Skeletal muscle tissue (tissue), 4 donors: ENCODE data around the gene AP2B1. TPM values are rescaled to one million over a fixed set of nuclear protein-coding genes. Genes with fewer than 3 reads are reported as not detected.
A peak's percentile ranks its signal among the peaks of the same experiment; 100 is the strongest.

ENCODE experiments used
- H3K27ac ChIP-seq: one replicate; pipeline ENCODE4 v1.7.0; 2013; ENCODE audit warnings: mild to moderate bottlenecking, low read depth, low read length, inconsistent platforms
- H3K27me3 ChIP-seq, 3 donors: one replicate each; pipeline ENCODE4 v1.7.0; 2013; ENCODE audit warnings: low read length in 3 of 3; ENCODE audit not compliant: control insufficient read depth in 3 of 3, insufficient read depth in 3 of 3
- H3K36me3 ChIP-seq, 3 donors: one replicate each; pipeline ENCODE4 v1.7.0; 2013; ENCODE audit warnings: low read length in 3 of 3; ENCODE audit not compliant: control insufficient read depth in 3 of 3, insufficient read depth in 3 of 3
- H3K4me1 ChIP-seq, 3 donors: one replicate each; pipeline ENCODE4 v1.7.0; 2013; ENCODE audit warnings: low read length in 3 of 3, mild to moderate bottlenecking in 3 of 3; ENCODE audit not compliant: control insufficient read depth in 3 of 3, insufficient read depth in 3 of 3
- H3K4me3 ChIP-seq, 3 donors: one replicate each; pipeline ENCODE4 v1.7.0; 2013; ENCODE audit warnings: low read length in 3 of 3
- H3K9ac ChIP-seq, 3 donors: one replicate each; pipeline ENCODE4 v1.7.0; 2013; ENCODE audit warnings: low read length in 3 of 3, mild to moderate bottlenecking in 3 of 3, moderate library complexity in 2 of 3, low read depth in 1 of 3
- H3K9me3 ChIP-seq, 3 donors: one replicate each; pipeline ENCODE4 v1.7.0; 2013; ENCODE audit warnings: low read length in 3 of 3; ENCODE audit not compliant: control insufficient read depth in 3 of 3
- total RNA-seq: library from RNA; depleted of rRNA; stranded (reverse); fragments of >200 nt; gene quantifications from one replicate; pipeline ENCODE4 v1.2.3, GENCODE V29; 2014
- donor health status: Osteomylitis.

AP2B1 gene
- total RNA-seq, 1 donor from 2014 or later, result 45.4 TPM

GRCh38 chr17:35730400-35731005 lies 143.4 kb downstream of the AP2B1 start:
- H3K9ac ChIP-seq, result no peak overlapping the region
- H3K27ac ChIP-seq, result no peak overlapping the region
- no peaks in the 10 kb centered on the region for H3K9me3 ChIP-seq
- peaks cover 0 to 8% (median 6%) of the 10 kb centered on the region in 3 donors for H3K36me3 ChIP-seq
- H3K4me1 ChIP-seq, result peaks cover 12 to 25% (median 24%) of the 10 kb centered on the region in 3 donors
- no peaks in the 10 kb centered on the region for H3K27me3 ChIP-seq
- H3K4me3 ChIP-seq, result peak overlapping the region in 1 of 3 donors; percentile 72

- Histone ChIP-seq H3K27me3 (no peaks in the 10 kb centered on the region), H3K27ac (no peak within 1 kb of the TSS), H3K36me3 (peaks cover 0 to 2% (median 2%) of the 10 kb centered on the region in 3 donors), H3K9me3 (no peaks in the 10 kb centered on the region), H3K9ac (peak within 1 kb of the TSS; percentile 74 to 83 (median 76)), H3K4me1 (peaks cover 12 to 21% (median 19%) of the 10 kb centered on the region in 3 donors), H3K4me3 (peak within 1 kb of the TSS; percentile 72 to 76 (median 73))
Measured at GRCh38 chr17:35731239-35731916, 144.3 kb downstream of the AP2B1 start, which contains the start of gene RASL10B. Gene RASL10B, plus strand, starts transcription at chr17:35731639. Its CDS starts 3,546 bp downstream, at chr17:35735185.

DNA sequence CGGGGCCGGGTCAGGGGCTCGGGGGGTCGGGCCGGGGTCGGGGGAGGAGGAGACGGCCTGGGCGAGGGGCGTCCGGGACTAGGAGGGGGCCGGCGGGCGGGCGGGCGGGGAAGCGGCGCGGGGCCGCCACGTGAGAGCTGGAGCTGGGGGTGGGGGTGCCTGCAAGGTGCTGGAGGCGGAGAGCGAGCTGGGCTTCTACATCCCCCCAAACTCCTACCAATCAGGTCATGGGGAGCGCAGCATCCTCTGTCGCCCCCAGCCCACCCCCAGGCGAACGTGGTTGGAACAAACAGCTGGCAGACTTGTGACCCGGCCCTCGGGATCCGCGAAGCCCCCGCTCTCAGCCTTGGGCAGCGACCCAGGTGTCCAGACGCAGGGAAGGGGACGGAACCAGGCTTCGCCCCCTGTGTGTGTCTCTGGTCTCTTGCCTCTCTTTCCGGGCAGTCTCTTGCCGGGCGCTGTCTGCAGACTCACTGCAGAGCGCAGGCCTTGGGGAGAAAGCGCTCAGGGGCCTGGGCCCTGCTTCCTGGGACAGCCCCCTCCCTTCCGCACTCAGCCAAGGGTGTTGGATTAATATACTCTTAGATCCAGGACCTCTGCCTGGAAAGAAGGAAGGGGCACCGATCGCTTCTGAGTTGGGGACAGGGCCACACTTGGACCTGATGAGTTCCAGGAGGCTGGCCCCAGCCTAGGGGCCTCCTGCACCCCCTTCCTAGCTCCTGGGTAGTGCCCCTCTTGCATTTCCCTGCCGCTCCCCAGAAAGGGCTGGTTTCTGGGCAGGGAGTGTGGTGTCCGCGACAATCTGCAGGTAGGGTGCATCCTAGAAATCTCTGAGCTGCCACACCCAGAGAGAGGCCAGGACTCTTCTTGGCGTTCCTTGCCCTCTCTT lies 145.0 kb downstream of the AP2B1 start:
- Histone ChIP-seq H3K27ac (no peak overlapping the region), H3K4me3 (peak overlapping the region; percentile 66 to 76 (median 72)), H3K9me3 (no peaks in the 10 kb centered on the region), H3K36me3 (peaks cover 0 to 2% (median 0%) of the 10 kb centered on the region in 3 donors), H3K9ac (peak overlapping the region; percentile 62 to 72 (median 68)), H3K27me3 (no peaks in the 10 kb centered on the region), H3K4me1 (peaks cover 11 to 17% (median 12%) of the 10 kb centered on the region in 3 donors)

DNA sequence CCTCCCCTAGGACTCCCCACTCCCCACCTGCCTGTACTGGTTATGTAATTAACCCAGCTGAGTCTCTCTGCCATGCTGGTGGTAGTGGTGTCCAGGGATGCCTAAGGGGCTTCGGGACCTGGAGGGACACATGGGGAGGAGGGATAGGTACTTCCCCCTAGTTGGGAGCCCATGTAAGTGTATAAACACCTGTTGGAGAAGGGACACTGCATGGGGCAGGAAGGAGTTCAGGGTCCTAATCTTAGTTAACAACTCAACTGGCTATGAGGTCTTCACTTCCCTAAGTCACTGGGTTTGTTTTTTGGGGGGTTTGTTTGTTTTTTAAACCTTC lies 145.6 kb downstream of the AP2B1 start:
- peaks cover 10 to 17% (median 12%) of the 10 kb centered on the region in 3 donors for H3K4me1 ChIP-seq
- no peaks in the 10 kb centered on the region for H3K9me3 ChIP-seq
- peak overlapping the region in 1 of 3 donors; percentile 72 for H3K9ac ChIP-seq
- no peaks in the 10 kb centered on the region for H3K27me3 ChIP-seq
- H3K27ac ChIP-seq, result no peak overlapping the region
- H3K4me3 ChIP-seq, result peak overlapping the region in 2 of 3 donors; percentile 66 to 68
- peaks cover 0 to 2% (median 0%) of the 10 kb centered on the region in 3 donors for H3K36me3 ChIP-seq

- H3K4me1 ChIP-seq, result peaks cover 10 to 17% (median 12%) of the 10 kb centered on the region in 3 donors
- no peak overlapping the region for H3K9ac ChIP-seq
- no peaks in the 10 kb centered on the region for H3K27me3 ChIP-seq
- peaks cover 0 to 2% (median 0%) of the 10 kb centered on the region in 3 donors for H3K36me3 ChIP-seq
- H3K4me3 ChIP-seq, result no peak overlapping the region
- H3K27ac ChIP-seq, result no peak overlapping the region
- no peaks in the 10 kb centered on the region for H3K9me3 ChIP-seq
Measured at GRCh38 chr17:35733366-35733765, 146.2 kb downstream of the AP2B1 start.

GRCh38 chr17:35734396-35734795 lies 147.3 kb downstream of the AP2B1 start:
- Histone ChIP-seq H3K4me3 (no peak overlapping the region), H3K27me3 (no peaks in the 10 kb centered on the region), H3K9ac (no peak overlapping the region), H3K9me3 (no peaks in the 10 kb centered on the region), H3K27ac (no peak overlapping the region), H3K36me3 (no peaks in the 10 kb centered on the region), H3K4me1 (peaks cover 10 to 17% (median 12%) of the 10 kb centered on the region in 3 donors)

DNA sequence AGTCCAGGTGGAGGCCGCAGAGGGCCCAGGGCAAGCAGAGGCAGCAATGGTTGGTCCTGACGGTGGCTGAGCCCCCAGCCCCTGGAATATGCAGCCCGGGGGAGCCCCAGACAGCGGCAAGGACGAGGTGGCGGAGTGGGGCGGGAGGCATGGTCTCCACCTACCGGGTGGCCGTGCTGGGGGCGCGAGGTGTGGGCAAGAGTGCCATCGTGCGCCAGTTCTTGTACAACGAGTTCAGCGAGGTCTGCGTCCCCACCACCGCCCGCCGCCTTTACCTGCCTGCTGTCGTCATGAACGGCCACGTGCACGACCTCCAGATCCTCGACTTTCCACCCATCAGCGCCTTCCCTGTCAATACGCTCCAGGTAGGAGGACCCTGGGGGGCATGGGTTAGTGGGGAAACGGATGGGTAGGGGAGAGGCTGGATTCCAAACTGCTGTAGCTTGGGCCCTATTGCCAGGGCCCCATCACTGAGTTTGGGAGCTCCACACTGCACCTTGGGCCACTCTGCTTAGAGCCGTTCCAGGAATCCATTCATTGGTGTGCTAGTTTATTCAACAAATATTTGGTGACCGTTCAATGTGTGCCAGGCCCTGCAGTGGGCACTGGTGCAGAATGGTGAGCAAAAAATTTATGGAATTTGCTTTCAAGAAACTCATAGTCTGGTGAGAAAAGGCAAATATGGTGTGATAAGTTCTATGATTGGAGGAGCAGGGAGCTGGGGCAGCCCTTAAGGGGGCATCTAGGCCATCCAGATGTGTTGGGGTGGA lies 148.1 kb downstream of the AP2B1 start:
- no peak overlapping the region for H3K9ac ChIP-seq
- H3K4me3 ChIP-seq, result no peak overlapping the region
- no peak overlapping the region for H3K27ac ChIP-seq
- H3K9me3 ChIP-seq, result no peaks in the 10 kb centered on the region
- peaks cover 10 to 17% (median 12%) of the 10 kb centered on the region in 3 donors for H3K4me1 ChIP-seq
- H3K36me3 ChIP-seq, result no peaks in the 10 kb centered on the region
- peaks cover 2 to 4% (median 3%) of the 10 kb centered on the region in 3 donors for H3K27me3 ChIP-seq

GRCh38 chr17:35736236-35736635 lies 149.1 kb downstream of the AP2B1 start:
- Histone ChIP-seq H3K9ac (no peak overlapping the region), H3K36me3 (no peaks in the 10 kb centered on the region), H3K4me1 (peaks cover 6 to 12% (median 9%) of the 10 kb centered on the region in 3 donors), H3K27me3 (peaks cover 9 to 11% (median 11%) of the 10 kb centered on the region in 3 donors), H3K4me3 (no peak overlapping the region), H3K9me3 (no peaks in the 10 kb centered on the region), H3K27ac (no peak overlapping the region)

DNA sequence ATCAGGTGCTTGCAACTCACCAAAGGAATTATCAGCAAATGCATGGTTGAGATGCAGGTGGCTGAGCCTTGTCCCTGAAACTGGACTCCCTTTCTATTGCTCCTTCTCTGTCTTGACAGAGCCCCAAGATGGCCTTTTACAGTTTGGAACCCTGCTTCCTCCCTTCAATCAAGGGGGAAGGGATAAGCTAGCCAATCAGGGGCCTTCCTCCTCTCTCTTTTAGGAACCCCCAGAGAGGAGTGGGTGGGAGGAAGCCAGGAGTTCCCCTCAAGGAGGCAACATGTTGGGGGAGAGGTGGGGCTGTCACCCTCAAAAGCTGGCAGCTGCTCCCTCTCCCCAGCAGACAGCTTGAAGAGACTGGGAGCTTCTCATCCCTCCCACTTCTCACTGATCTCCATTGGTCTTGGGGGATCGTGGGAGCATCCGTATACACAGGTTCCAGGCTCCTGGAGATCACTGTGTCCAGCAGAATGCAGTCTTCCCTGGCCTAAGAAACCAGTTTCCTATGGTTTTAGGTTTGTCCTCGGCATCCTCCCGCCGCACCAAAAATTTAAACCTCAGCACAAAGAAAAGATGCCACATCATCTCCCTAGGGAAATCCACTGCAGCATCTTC lies 151.5 kb downstream of the AP2B1 start:
- Histone ChIP-seq H3K36me3 (no peaks in the 10 kb centered on the region), H3K9ac (no peak overlapping the region), H3K27me3 (peaks cover 29 to 31% (median 30%) of the 10 kb centered on the region in 3 donors)

More for the DNA sequence above, 151.5 kb downstream of the AP2B1 start:
- no peaks in the 10 kb centered on the region for H3K9me3 ChIP-seq
- no peak overlapping the region for H3K27ac ChIP-seq
- no peak overlapping the region for H3K4me3 ChIP-seq
- peaks cover 4 to 11% (median 11%) of the 10 kb centered on the region in 3 donors for H3K4me1 ChIP-seq
